ENCODE data around the gene ITPK1.

DNA sequence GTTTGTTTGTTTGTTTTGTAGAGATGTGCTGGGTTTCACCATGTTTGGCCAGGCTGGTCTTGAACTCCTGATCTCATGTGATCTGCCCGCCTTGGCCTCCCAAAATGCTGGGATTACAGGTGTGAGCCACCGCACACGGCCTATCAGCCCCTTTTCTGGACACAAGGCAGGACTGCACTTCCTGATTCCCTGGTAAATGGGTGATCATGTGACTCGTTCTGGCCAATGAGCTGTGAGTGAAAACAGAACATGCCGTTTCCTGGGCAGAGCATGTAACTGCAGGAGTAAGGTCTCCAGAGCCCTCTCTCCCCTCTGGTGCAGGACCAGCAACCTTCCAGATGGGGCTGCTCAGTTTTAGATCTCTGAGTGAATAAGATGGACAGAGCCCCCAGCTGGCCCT lies 92.7 kb downstream of the ITPK1 start:
- TF ChIP-seq POLR2A (IDR thresholded peaks at IDR 0.05): no peak
- TF ChIP-seq POLR2AphosphoS5 (IDR thresholded peaks at IDR 0.05): no peak

All from stomach (tissue), 4 donors.